Choroid plexus epithelial cell (primary cell): ENCODE results near the gene RSU1.

Source experiments
- DNase-seq: peaks from one replicate; pipeline ENCODE4 v3.0.0-alpha.2; 2010; ENCODE audit warnings: low read depth
- H3K4me3 ChIP-seq: 2 replicates; pipeline ENCODE4 v1.5.1; 2011; ENCODE audit warnings: low read depth, mild to moderate bottlenecking, control low read depth, low read length, moderate library complexity
- TF ChIP-seq, protein P1 (sequence below): conservative IDR thresholded peaks from 2 replicates; pipeline ENCODE4 v1.5.1; 2011; ENCODE audit warnings: low read depth, mild to moderate bottlenecking, control low read depth, inconsistent platforms, low read length, moderate library complexity

RSU1 gene

DNA sequence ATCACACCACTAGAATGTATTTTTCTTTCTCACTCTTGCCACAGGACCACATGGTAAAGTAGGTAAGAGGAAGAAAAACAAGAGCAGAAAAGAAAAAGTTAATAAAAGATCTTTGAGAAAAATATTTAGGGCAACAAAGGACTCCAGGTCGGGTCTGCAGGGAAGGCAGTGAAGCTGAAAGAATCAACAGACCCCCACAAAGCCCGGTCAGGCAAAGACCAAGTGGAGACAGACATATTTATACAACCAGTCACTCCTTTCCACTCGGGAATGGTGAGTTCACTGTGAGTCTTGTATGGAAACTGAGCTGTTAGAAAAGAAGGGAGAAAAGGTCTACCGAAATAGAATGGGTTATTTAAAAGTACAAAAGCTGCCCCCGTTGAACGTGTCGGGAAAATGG lies 28.0 kb downstream of the RSU1 start:
- TF ChIP-seq, protein P1, sequence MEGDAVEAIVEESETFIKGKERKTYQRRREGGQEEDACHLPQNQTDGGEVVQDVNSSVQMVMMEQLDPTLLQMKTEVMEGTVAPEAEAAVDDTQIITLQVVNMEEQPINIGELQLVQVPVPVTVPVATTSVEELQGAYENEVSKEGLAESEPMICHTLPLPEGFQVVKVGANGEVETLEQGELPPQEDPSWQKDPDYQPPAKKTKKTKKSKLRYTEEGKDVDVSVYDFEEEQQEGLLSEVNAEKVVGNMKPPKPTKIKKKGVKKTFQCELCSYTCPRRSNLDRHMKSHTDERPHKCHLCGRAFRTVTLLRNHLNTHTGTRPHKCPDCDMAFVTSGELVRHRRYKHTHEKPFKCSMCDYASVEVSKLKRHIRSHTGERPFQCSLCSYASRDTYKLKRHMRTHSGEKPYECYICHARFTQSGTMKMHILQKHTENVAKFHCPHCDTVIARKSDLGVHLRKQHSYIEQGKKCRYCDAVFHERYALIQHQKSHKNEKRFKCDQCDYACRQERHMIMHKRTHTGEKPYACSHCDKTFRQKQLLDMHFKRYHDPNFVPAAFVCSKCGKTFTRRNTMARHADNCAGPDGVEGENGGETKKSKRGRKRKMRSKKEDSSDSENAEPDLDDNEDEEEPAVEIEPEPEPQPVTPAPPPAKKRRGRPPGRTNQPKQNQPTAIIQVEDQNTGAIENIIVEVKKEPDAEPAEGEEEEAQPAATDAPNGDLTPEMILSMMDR, result no peak
- H3K4me3 ChIP-seq, result no peak overlapping the region
- no peak for DNase-seq

DNA sequence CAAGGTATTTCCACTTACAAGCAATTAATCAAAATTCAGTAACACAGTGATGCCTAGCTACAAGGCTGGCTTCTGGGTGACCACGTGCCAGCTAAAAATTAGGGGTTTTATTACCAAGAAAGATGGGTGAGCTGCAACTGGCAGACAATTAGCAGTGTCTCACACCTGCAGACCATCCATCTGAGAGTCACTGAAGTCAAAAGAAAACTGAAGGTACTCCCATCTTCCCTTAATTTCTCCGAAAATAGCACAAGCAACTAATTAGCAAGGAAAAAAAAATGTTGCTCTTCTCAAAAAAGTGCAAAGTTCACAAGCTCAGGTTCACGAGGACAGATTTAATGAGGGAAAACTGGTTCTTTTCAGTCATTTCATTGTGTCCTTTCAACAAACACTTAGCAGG lies 28.4 kb downstream of the RSU1 start:
- TF ChIP-seq, protein P1, result no peak
- no peak overlapping the region for H3K4me3 ChIP-seq
- no peak for DNase-seq

DNA sequence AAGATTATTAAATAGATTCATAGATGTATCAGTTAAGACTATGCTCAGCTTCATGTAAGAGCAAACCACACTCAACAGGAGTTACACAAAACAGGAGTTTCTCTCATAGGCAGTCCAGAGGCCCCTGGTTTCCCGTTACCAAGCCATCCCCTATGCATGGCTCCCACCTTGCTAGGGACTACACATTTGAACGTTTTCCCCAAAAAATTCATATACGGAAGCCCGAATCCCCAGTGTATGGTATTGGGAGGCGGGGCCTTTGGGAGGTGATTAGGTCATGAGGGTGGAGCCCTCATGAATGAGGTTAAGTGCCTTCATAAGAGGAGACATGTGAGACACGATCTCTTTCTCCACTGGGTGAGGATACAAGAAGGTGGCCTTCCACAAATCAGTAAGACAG lies 29.1 kb downstream of the RSU1 start:
- no peak for DNase-seq
- no peak overlapping the region for H3K4me3 ChIP-seq
- TF ChIP-seq, protein P1, result no peak

DNA sequence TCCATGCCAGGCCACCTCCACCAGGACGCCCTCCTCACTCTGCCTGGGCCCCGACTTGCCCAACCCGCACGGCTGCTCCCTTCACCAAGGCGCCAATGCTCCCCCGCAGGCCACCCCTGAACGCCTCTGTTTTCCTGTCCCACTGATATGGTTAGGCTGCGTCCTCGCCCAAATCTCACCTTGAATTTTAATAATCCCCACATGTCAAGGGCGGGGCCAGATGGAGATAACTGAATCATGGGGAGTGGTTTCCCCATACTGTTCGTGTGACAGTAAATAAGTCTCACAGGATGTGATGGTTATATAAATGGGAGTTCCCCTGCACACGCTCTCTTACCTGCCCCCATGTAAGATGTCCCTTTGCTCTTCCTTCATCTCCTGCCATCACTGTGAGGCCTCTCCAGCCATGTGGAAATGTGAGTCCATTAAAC lies 29.8 kb downstream of the RSU1 start:
- TF ChIP-seq, protein P1, result no peak
- H3K4me3 ChIP-seq, result no peak overlapping the region
- no peak for DNase-seq

DNA sequence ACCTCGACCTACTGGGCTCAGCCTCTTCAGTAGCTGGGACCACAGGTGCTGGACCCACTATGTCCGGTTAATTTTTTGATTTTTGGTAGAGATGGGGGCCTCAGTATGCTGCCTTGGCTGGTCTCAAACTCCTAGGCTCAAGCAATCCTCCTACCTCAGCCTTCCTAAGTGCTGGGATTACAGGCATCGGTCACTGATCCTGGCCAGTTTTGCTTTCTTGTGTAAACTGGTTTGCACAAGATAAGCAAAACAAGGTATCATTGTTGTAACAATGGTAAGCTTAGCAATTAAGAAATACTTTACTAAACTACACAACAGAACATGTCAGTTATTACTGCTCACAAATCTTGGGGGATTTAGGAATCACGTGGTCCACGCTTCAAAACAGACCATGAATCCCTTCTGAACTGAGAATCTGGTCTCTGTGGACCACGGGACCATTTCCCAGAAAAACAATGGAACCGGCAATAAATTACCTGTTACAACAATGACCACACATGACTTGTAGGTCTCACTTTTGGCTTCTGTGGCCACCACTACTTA lies 36.8 kb downstream of the RSU1 start:
- TF ChIP-seq, protein P1, result no peak
- no peak overlapping the region for H3K4me3 ChIP-seq

DNA sequence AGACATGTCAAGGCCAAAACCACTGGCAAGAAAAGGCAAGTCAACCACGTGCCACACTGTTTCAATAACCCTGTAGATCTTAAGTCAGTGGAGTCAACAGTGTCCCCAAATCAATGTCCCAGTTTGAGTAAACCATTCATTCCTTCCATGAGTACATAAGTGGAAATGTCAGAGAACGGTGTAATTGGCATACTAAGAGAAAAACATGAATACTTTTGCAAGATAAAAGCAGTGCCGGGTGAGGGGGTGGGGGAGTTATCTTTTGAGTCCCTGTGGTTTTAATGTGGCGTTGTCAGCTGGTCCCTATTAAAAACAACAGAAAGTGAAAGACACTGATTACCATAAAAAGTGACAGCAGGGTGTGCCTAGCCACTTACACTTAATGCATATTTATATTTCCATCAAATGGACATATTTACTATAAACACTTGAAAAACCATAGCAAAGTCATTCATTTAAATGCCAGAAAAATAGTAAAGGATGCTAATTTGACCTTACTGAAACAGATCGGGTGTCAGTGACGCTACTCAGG lies 37.8 kb downstream of the RSU1 start:
- DNase-seq, result no peak
- TF ChIP-seq, protein P1, result no peak
- H3K4me3 ChIP-seq, result no peak overlapping the region

More for the DNA sequence above, 36.8 kb downstream of the RSU1 start:
- DNase-seq, result no peak
